GM12873 (cell line): Measurements from ENCODE around the gene EPS8.

Experiments
- TF ChIP-seq, protein P1 (sequence below): IDR thresholded peaks from 2 replicates; pipeline ENCODE4 v1.5.1; 2012; ENCODE audit warnings: low read depth, mild to moderate bottlenecking, moderate library complexity, low read length, control low read depth; ENCODE audit not compliant: insufficient read depth; ENCODE audit errors: missing control alignments

Gene EPS8

DNA sequence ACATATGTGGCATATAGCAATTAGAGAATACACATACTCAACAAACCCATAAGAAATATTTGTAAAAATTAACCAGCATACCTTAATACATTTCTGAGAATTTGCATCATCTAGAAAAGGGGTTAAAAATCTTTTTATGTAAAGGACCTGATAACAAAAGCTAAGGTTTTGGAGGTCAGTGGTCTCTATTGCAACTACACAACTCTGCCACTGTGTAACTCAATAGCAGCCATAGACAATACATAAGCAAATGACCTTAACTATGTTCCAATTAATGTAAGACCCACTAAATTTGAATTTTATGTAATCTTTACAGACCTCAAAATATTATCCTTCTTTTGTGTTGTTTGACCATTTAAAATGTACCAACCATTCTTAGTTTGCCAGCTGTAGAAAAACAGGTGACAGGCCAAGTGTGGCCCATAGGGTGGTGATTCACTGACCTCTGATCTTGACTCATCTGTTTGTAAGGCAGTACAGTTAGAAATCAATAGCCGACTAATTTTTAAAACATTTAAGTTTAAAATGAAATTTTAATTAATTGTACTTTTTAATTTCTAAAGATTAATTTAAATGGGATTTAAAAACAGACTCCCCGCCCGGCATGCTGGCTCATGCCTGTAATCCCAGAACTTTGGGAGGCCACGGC lies 7.4 kb upstream of the EPS8 start:
- TF ChIP-seq, protein P1, sequence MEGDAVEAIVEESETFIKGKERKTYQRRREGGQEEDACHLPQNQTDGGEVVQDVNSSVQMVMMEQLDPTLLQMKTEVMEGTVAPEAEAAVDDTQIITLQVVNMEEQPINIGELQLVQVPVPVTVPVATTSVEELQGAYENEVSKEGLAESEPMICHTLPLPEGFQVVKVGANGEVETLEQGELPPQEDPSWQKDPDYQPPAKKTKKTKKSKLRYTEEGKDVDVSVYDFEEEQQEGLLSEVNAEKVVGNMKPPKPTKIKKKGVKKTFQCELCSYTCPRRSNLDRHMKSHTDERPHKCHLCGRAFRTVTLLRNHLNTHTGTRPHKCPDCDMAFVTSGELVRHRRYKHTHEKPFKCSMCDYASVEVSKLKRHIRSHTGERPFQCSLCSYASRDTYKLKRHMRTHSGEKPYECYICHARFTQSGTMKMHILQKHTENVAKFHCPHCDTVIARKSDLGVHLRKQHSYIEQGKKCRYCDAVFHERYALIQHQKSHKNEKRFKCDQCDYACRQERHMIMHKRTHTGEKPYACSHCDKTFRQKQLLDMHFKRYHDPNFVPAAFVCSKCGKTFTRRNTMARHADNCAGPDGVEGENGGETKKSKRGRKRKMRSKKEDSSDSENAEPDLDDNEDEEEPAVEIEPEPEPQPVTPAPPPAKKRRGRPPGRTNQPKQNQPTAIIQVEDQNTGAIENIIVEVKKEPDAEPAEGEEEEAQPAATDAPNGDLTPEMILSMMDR, result no peak

DNA sequence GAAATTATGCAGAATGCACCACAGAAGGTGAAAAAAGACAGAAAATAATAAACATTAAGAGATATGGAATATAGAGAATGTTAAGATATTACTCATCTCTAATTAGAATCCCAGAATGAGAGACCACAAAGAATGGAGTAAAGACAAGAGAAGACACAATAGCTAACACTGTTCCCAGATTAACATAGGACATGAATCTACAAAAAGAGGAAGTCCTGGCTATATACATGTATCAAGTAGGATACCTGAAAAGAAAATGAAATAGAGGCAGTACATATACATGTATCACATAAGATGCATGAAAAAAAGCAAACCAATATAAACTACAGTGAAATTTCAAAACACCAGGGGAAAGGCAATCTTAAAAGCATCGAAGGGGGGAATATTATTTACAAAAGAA lies 5.6 kb upstream of the EPS8 start:
- TF ChIP-seq, protein P1, result no peak

DNA sequence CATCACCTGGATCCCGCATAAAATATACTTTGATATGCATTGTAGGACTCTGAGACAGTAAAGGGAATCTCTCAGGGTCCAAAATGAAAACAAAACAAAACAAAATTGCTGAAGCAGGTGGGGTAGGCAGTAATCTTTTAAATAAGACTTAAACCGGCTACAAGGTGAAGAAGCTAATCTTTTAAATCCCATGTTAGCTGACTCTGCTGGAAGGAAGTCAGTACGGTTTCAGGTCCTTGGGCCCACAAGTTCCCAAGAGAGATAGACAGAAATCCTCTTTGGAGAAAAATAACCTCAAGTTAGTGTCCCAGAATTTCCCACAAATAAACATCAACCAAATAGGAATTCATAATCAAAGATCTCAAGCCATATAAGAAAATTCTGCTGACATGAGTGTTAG lies 5.0 kb upstream of the EPS8 start:
- TF ChIP-seq, protein P1, result no peak

DNA sequence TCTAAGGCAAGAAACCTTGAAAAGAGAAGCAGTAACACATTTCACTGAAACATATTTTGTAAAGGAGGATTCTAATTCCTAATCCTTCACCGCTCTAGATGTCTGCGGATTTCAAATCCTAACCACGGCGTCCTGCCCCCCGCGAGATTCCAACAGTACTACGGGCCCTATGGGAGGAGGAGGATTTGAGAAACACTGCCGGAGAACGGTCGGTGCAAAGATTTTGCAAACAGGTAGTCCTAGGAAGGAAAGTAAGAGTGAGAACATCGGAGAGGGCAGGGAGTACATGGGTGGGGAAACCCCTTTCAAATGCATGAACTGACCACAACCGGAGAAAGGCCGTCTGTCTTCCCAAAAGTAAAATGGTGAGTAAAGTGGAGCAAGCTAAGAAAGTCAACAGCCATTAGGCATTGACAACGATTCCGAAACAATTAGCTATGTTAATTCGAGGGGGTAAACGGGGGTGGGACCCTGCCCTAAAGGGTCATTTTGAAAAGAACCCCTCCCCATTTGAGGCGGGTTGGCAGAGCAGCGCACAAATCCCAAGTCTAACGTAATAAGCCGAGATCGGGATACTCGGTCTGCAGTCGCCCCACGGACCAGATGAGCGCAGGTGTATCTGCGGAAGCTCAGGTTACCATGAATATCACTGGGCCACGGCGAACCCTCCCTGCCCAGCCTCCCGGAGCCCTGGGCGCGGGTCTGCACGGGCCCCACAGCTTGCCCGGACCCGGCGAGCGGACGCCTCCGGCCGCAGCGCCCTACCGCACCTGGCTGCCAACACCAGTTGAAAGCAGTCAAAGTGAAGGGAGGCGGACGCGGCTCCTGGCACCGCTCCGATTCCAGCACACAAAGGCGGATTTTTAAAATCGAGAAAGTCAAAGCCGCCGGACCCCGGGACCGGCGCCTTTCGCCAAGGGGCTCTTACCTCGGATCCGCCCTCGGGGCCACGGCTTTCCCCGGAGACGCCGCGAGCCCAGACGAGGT lies 662 bp downstream of the EPS8 start:
- TF ChIP-seq, protein P1, result no peak

DNA sequence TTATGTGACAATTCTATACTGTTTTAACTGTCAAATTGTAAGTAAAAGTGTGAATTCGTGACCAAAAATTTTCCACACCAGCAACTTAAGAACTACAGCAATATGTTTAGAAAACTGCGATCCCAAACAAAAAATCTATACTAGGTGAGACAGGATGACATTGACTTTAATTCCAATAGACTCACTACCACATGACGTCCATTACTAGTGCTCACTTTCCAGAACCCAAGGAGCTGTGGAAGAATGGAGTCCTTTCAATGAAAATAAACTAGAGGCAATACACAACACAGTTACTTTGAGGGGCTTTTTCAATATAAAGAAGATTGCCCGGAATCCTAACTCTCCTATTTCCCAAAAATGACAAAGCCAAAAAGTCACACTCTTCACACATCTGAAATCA lies 1.4 kb downstream of the EPS8 start:
- TF ChIP-seq, protein P1, result no peak

DNA sequence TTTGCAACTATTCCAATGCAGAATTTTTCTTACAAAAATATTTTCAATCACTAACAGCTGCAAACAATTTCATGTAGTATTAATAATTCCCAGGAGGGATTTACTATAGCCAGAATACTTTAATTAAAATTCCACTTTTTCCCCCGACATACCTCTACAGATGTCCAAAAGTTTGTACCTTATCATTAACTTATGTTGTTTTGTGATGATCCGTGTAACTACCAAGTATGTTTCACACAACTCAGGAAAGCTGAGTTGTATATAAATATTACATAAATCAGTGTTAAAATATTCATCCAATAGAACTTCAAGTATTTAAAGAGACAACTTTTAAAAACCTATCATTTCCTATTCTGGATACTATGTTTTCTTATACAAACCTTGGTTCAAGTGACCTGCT lies 2.4 kb downstream of the EPS8 start:
- TF ChIP-seq, protein P1, result no peak

DNA sequence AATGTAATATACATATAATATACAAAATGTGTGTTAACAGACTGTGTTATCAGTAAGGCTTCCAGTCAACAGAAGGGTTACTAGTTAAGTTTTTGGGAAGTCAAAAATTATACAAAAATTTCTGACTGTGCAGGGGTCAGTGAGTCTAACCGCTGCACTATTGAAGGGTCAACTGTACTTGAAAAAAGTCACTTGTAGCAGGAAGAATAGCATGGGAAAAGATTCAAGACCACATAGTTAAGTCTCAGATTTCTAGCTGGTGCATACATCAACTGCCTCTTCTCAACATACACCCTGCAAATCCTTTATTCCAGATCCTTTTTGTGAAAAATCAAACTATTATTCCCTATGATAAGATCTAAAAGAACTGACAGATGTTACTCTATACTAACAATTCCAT lies 5.9 kb downstream of the EPS8 start:
- TF ChIP-seq, protein P1, result no peak
